GM12864 (cell line): Measurements from ENCODE around the gene TRPM1.

Experiments used
- DNase-seq: peaks from one replicate; pipeline ENCODE4 v3.0.0-alpha.2; 2011; ENCODE audit warnings: low read depth
- H3K4me3 ChIP-seq: 2 replicates; pipeline ENCODE4 v1.5.1; 2011; ENCODE audit warnings: mild to moderate bottlenecking, low read depth, low read length, control low read depth
- CTCF ChIP-seq: IDR thresholded peaks from 2 replicates; pipeline ENCODE4 v1.5.1; 2011; ENCODE audit warnings: low read depth, mild to moderate bottlenecking, moderate library complexity, low read length, control low read depth, inconsistent platforms; ENCODE audit errors: missing control alignments

The TRPM1 gene

GRCh38 chr15:31034152-31034551 lies 67.4 kb downstream of the TRPM1 start:
- TF ChIP-seq CTCF = no peak
- H3K4me3 ChIP-seq = no peak overlapping the region
- no peak for DNase-seq

- no peak for DNase-seq
- TF ChIP-seq CTCF = no peak
- H3K4me3 ChIP-seq = no peak overlapping the region
Observed at GRCh38 chr15:31032961-31033371, 68.6 kb downstream of the TRPM1 start.

GRCh38 chr15:31031471-31032067 lies 70.0 kb downstream of the TRPM1 start:
- peak; percentile 10 for DNase-seq
- H3K4me3 ChIP-seq = no peak overlapping the region

GRCh38 chr15:31027910-31028578 lies 73.5 kb downstream of the TRPM1 start:
- TF ChIP-seq CTCF = no peak
- H3K4me3 ChIP-seq = no peak overlapping the region
- no peak for DNase-seq

More at GRCh38 chr15:31031471-31032067, 70.0 kb downstream of the TRPM1 start:
- TF ChIP-seq CTCF = no peak

GRCh38 chr15:31025996-31026395 lies 75.5 kb downstream of the TRPM1 start:
- no peak for TF ChIP-seq CTCF
- DNase-seq = no peak
- no peak overlapping the region for H3K4me3 ChIP-seq

- no peak for TF ChIP-seq CTCF
- DNase-seq = no peak
- H3K4me3 ChIP-seq = no peak overlapping the region
Observed at GRCh38 chr15:31024979-31025378, 76.5 kb downstream of the TRPM1 start.

- TF ChIP-seq CTCF = no peak
- no peak for DNase-seq
- H3K4me3 ChIP-seq = no peak overlapping the region
Observed at GRCh38 chr15:31024330-31024729, 77.2 kb downstream of the TRPM1 start.
